Lower lobe of right lung (tissue), 2 donors: Measurements from ENCODE around the gene WDR93. TPM values are rescaled to one million over a fixed set of nuclear protein-coding genes. Genes with fewer than 3 reads are reported as not detected.

Experiments
- ATAC-seq, 2 donors: fragments of 200-7000 bp; cut with Tn5 transposase; one replicate each; pipeline ENCODE4 v1.9.1; 2020 to 2022; ENCODE audit warnings: mild to moderate bottlenecking in 2 of 2, moderate library complexity in 2 of 2
- DNase-seq: peaks from one replicate; pipeline ENCODE4 v3.0.0-alpha.2; 2020
- H3K27ac ChIP-seq: fragments of 200-600 bp; one replicate; pipeline ENCODE4 v1.8.0; 2022
- H3K27me3 ChIP-seq: fragments of 200-600 bp; one replicate; pipeline ENCODE4 v1.8.0; 2022; ENCODE audit warnings: low read depth
- H3K36me3 ChIP-seq: fragments of 200-600 bp; one replicate; pipeline ENCODE4 v1.8.0; 2022; ENCODE audit warnings: mild to moderate bottlenecking
- H3K4me1 ChIP-seq: fragments of 200-600 bp; one replicate; pipeline ENCODE4 v1.8.0; 2022
- H3K4me3 ChIP-seq: fragments of 200-600 bp; one replicate; pipeline ENCODE4 v1.8.0; 2022; ENCODE audit warnings: mild to moderate bottlenecking
- H3K9me3 ChIP-seq: fragments of 200-600 bp; one replicate; pipeline ENCODE4 v1.8.0; 2022
- CTCF ChIP-seq: fragments of 200-600 bp; IDR thresholded peaks from one replicate; pipeline ENCODE4 v1.8.0; 2022; ENCODE audit warnings: antibody characterized with exemption, mild to moderate bottlenecking
- intact Hi-C: fragments of 100-400 bp; cut with DNase I; formaldehyde crosslinking; loops from one replicate; pipeline ENCODE4 v1.11.0; 2022
- total RNA-seq: library from RNA; stranded (reverse); fragmentation: NEBNext Ultra II Directional; extraction: Animal tissue kit (Norgen Biotek cat#: 25700); gene quantifications from one replicate; pipeline ENCODE4 v1.2.1, GENCODE V29; 2021
- donor health status: DM: no; HTN: yes; CAD: no; lungs with severe emphysema.

Gene WDR93
- total RNA-seq, 1 donor from 2014 or later, result 1.2 TPM

- H3K27me3 ChIP-seq, result no peaks in the 10 kb centered on the region
- intact Hi-C loops, result no loop called here
- no peaks in the 10 kb centered on the region for H3K36me3 ChIP-seq
- H3K4me1 ChIP-seq, result peaks cover 18% of the 10 kb centered on the region
- H3K4me3 ChIP-seq, result peak overlapping the region; percentile 53
- no peak for TF ChIP-seq CTCF
- ATAC-seq (peak in 1 of 2 donors; percentile 3), DNase-seq (no peak)
- no peak overlapping the region for H3K27ac ChIP-seq
- no peaks in the 10 kb centered on the region for H3K9me3 ChIP-seq
Measured at GRCh38 chr15:89775815-89776214, 85.2 kb downstream of the WDR93 start.

- Histone ChIP-seq H3K27ac (no peak within 1 kb of the TSS), H3K36me3 (no peaks in the 10 kb centered on the region), H3K4me3 (peak within 1 kb of the TSS; percentile 53), H3K4me1 (peaks cover 18% of the 10 kb centered on the region), H3K9me3 (no peaks in the 10 kb centered on the region), H3K27me3 (no peaks in the 10 kb centered on the region)
- ATAC-seq, result peak; percentile 92 to 94
- peak; percentile 61 for TF ChIP-seq CTCF
- peak; percentile 89 for DNase-seq
- intact Hi-C loops, result no loop called here
Measured at GRCh38 chr15:89776274-89777072, 85.9 kb downstream of the WDR93 start, which contains the start of gene MESP2. TSS of gene MESP2 (plus strand) at chr15:89776332. CDS start at chr15:89776358, 26 bp downstream.

DNA sequence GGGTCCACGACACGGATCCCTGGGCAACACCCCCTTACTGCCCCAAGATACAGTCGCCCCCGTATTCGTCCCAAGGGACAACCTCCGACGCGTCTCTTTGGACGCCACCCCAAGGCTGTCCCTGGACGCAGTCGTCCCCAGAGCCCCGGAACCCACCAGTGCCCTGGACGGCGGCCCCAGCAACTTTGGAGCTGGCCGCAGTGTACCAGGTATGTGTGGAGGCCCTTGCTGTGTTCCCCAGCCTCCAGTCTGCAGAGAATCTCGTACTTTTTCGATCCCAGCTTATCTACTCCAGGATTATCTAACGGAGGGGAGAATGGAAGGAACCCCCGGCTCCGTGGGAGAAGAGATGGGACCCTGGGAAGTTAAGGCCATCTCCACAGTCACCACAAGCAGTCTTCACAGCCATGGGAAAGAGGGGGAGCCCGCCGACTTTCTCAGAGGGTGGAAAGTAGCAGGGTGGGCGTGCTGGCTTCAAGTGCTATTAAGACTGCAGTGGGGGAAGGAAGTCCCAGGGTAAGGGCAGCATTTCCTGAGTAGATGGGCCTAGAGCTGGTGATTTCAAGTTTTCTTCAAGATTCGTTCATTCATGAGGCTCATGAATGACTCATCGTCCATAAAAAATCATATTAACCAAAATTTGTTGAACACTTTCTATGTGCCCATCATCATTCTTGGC lies 86.6 kb downstream of the WDR93 start:
- Histone ChIP-seq H3K9me3 (no peaks in the 10 kb centered on the region), H3K27me3 (no peaks in the 10 kb centered on the region), H3K4me1 (peaks cover 18% of the 10 kb centered on the region), H3K36me3 (no peaks in the 10 kb centered on the region), H3K27ac (no peak overlapping the region), H3K4me3 (peak overlapping the region; percentile 53)
- intact Hi-C loops, result no loop called here
- TF ChIP-seq CTCF, result no peak
- DNase-seq (no peak), ATAC-seq (no peak)

DNA sequence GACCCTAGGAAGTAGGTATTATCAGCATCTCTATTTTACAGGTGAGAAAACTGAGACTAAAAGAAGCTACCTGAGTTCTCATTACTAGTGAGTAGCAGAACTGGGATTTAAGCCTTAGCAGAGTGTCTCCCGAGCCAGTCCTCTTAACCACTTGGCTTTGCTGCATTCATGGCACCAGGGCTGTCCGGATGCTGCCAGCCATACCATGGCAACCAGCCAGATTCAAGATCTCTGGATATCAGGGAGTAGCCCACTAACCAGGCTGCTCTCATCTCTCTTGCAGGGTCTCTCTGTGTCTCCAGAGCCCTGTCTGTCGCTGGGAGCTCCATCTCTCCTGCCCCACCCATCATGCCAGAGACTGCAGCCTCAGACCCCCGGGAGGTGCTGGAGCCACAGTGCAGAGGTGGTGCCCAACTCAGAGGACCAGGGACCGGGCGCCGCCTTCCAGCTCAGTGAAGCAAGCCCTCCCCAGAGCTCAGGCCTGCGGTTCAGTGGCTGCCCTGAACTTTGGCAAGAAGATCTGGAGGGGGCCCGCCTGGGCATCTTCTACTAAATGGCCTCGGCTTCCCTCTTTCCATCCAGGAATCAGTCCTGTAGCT lies 87.3 kb downstream of the WDR93 start:
- Histone ChIP-seq H3K4me3 (no peak overlapping the region), H3K36me3 (no peaks in the 10 kb centered on the region), H3K4me1 (peaks cover 18% of the 10 kb centered on the region), H3K27ac (no peak overlapping the region), H3K27me3 (no peaks in the 10 kb centered on the region), H3K9me3 (no peaks in the 10 kb centered on the region)
- ATAC-seq, result no peak
- DNase-seq, result no peak
- no peak for TF ChIP-seq CTCF
- intact Hi-C loops, result no loop called here

- no peak for TF ChIP-seq CTCF
Measured at GRCh38 chr15:89778861-89779260, 88.2 kb downstream of the WDR93 start.

More at GRCh38 chr15:89778861-89779260, 88.2 kb downstream of the WDR93 start:
- DNase-seq, result no peak
- intact Hi-C loops, result no loop called here
- Histone ChIP-seq H3K4me1 (peaks cover 18% of the 10 kb centered on the region), H3K27ac (no peak overlapping the region), H3K27me3 (no peaks in the 10 kb centered on the region), H3K36me3 (no peaks in the 10 kb centered on the region), H3K4me3 (no peak overlapping the region), H3K9me3 (no peaks in the 10 kb centered on the region)
- no peak for ATAC-seq
